B cell (primary cell): ENCODE data around the gene GRK3. TPM values are rescaled to one million over a fixed set of nuclear protein-coding genes. Genes with fewer than 3 reads are reported as not detected.
A peak's percentile ranks its signal among the peaks of the same experiment; 100 is the strongest.
"Not testable (repeated sequence)": the region's sequence is repeated elsewhere in the genome, so short reads cannot be mapped to it uniquely, and the experiment has no call there.

Source experiments
- ATAC-seq: fragments of 200-7000 bp; cut with Tn5 transposase; one replicate; pipeline ENCODE4 v1.10.0; 2021; ENCODE audit warnings: low read depth, mild to moderate bottlenecking, moderate number of reproducible peaks, moderate library complexity
- CTCF ChIA-PET: fragments of 350-600 bp; sonication (Branson Sonifier 250); formaldehyde crosslinking; loops from one replicate; lab custom pipeline; 2021; ENCODE audit warnings: antibody characterized with exemption, inconsistent platforms; lab: Charles Lee
- POLR2A ChIA-PET: fragments of 350-600 bp; sonication (Branson Sonifier 250); formaldehyde crosslinking; loops from one replicate; lab custom pipeline; 2021; ENCODE audit warnings: antibody characterized with exemption; lab: Charles Lee
- DNase-seq: peaks from one replicate; pipeline ENCODE4 v3.0.0; 2013
- H2AFZ ChIP-seq: 2 replicates; pipeline ENCODE4 v1.6.1; 2012; ENCODE audit warnings: mild to moderate bottlenecking, low read depth, low read length; ENCODE audit not compliant: insufficient read depth, poor library complexity, severe bottlenecking
- H3K27ac ChIP-seq, 2 donors: 1 replicate in 1 of 2; 2 replicates in 1 of 2; pipeline ENCODE4 v1.5.1; 2012 to 2013; ENCODE audit warnings: low read length in 2 of 2, mild to moderate bottlenecking in 2 of 2, moderate library complexity in 1 of 2
- H3K27me3 ChIP-seq, 4 experiments: fragments of 200-600 bp in 1 of 4; sonication (generic) in 1 of 4; replicated peaks in 1 of 4; 1 replicate in 2 of 4; 2 replicates in 2 of 4; pipeline versions ENCODE4 v1.6.1 to v1.7.0; 2013 to 2016; ENCODE audit warnings: low read length in 3 of 4, mild to moderate bottlenecking in 2 of 4, mixed read lengths in 1 of 4, moderate library complexity in 1 of 4; ENCODE audit not compliant: insufficient read depth in 4 of 4, control insufficient read depth in 3 of 4; ENCODE audit errors: control extremely low read depth in 1 of 4
- H3K36me3 ChIP-seq, 2 experiments: replicated peaks in 1 of 2; 1 replicate in 1 of 2; 2 replicates in 1 of 2; pipeline versions ENCODE4 v1.6.1 to v1.7.1; 2013; ENCODE audit warnings: low read length in 1 of 2; ENCODE audit not compliant: insufficient read depth in 2 of 2, control insufficient read depth in 1 of 2; ENCODE audit errors: control extremely low read depth in 1 of 2, extremely low read depth in 1 of 2
- H3K4me1 ChIP-seq, 2 donors: fragments of 200-600 bp in 1 of 2; sonication (generic) in 1 of 2; 1 replicate in 1 of 2; 2 replicates in 1 of 2; pipeline versions ENCODE4 v1.5.1 to v1.6.1; 2013 to 2017; ENCODE audit warnings: low read length in 2 of 2; ENCODE audit not compliant: control insufficient read depth in 2 of 2, insufficient read depth in 2 of 2
- H3K4me2 ChIP-seq: replicated peaks from 2 replicates; pipeline ENCODE3; 2012; ENCODE audit warnings: mild to moderate bottlenecking, low read depth, low read length; ENCODE audit not compliant: poor library complexity, severe bottlenecking
- H3K4me3 ChIP-seq, 5 experiments: fragments of 200-600 bp in 1 of 5; sonication (generic) in 1 of 5; 1 replicate in 3 of 5; 2 replicates in 2 of 5; pipeline versions ENCODE4 v1.5.1 to v1.7.0; 2011 to 2016; ENCODE audit warnings: low read length in 4 of 5, mild to moderate bottlenecking in 4 of 5, low read depth in 2 of 5, control low read depth in 1 of 5, moderate library complexity in 1 of 5; ENCODE audit not compliant: insufficient read depth in 1 of 5; ENCODE audit errors: control extremely low read depth in 1 of 5, extremely low read depth in 1 of 5
- H3K79me2 ChIP-seq: fragments of 200-600 bp; sonication (generic); one replicate; pipeline ENCODE4 v1.6.0; 2016; ENCODE audit warnings: low read length; ENCODE audit not compliant: control insufficient read depth, insufficient read depth
- H3K9ac ChIP-seq: fragments of 200-600 bp; sonication (generic); 2 replicates; pipeline ENCODE4 v1.6.1; 2017; ENCODE audit warnings: mild to moderate bottlenecking, low read length, moderate library complexity
- H3K9me3 ChIP-seq, 3 donors: one replicate each; pipeline versions ENCODE4 v1.6.1 to v1.7.1; 2013; ENCODE audit warnings: low read length in 2 of 3; ENCODE audit not compliant: control insufficient read depth in 2 of 3, insufficient read depth in 1 of 3; ENCODE audit errors: control extremely low read depth in 1 of 3
- H4K20me1 ChIP-seq: 2 replicates; pipeline ENCODE4 v1.6.0; 2012; ENCODE audit warnings: mild to moderate bottlenecking, low read length; ENCODE audit not compliant: insufficient read depth, control insufficient read depth, poor library complexity, severe bottlenecking
- H3K27ac Mint-ChIP-seq: one replicate; pipeline ENCODE4 v1.8.0; 2021; ENCODE audit warnings: mixed read lengths
- H3K27me3 Mint-ChIP-seq: one replicate; pipeline ENCODE4 v1.8.0; 2021; ENCODE audit warnings: mixed read lengths
- H3K4me1 Mint-ChIP-seq: one replicate; pipeline ENCODE4 v1.8.0; 2021; ENCODE audit warnings: mixed read lengths
- H3K4me3 Mint-ChIP-seq: one replicate; pipeline ENCODE4 v1.8.0; 2021; ENCODE audit warnings: mixed read lengths
- H3K9me3 Mint-ChIP-seq: one replicate; pipeline ENCODE4 v1.8.0; 2022; ENCODE audit warnings: mixed read lengths; ENCODE audit not compliant: insufficient read depth
- EZH2 ChIP-seq: IDR thresholded peaks from 2 replicates; pipeline ENCODE4 v1.6.1; 2012; ENCODE audit warnings: borderline replicate concordance, low read depth, mild to moderate bottlenecking, moderate library complexity, low read length; ENCODE audit not compliant: insufficient read depth, poor library complexity, severe bottlenecking
- WGBS: methylation state at CpG from one replicate; pipeline ENCODE4 v1.1.5; 2013; ENCODE audit warnings: missing lambda C conversion rate; ENCODE audit not compliant: insufficient coverage; 5-methylcytosine and 5-hydroxymethylcytosine counted together
- intact Hi-C: fragments of 100-400 bp; cut with micrococcal nuclease; formaldehyde crosslinking; loops from one replicate; pipeline ENCODE4 v1.10.0; 2022
- polyA plus RNA-seq: library from polyadenylated mRNA; depleted of rRNA; stranded (reverse); fragments of >200 nt; gene quantifications from 2 replicates; pipeline ENCODE4 v1.2.3, GENCODE V29; 2012
- total RNA-seq, 2 donors: library from RNA; stranded (reverse); fragments of 120-200 nt in 1 of 2; gene quantifications; 1 replicate in 1 of 2; 2 replicates in 1 of 2; pipeline versions ENCODE4 v1.2.3 to v1.2.4, GENCODE V29; 2013 to 2022
- TF ChIP-seq, protein P1 (sequence below): fragments of 200-600 bp; IDR thresholded peaks from one replicate; pipeline ENCODE4 v1.8.0; 2022; ENCODE audit warnings: antibody characterized with exemption, mild to moderate bottlenecking

GRK3 gene
- total and polyA plus RNA-seq, 2 donors (not counting 1 experiment from before 2014, with no cell fraction given), result 17.6 to 61.0 TPM

- Mint-ChIP-seq H3K4me3 (no peak overlapping the region), H3K4me1 (peaks cover 53% of the 10 kb centered on the region), H3K27me3 (no peaks in the 10 kb centered on the region), H3K9me3 (no peaks in the 10 kb centered on the region), H3K27ac (peak overlapping the region; percentile 5)
- Histone ChIP-seq H4K20me1 (peaks cover 86% of the 10 kb centered on the region), H3K27me3 (no peaks in the 10 kb centered on the region), H3K4me1 (peaks cover 34 to 41% of the 10 kb centered on the region in 2 donors), H3K9me3 (no peaks in the 10 kb centered on the region), H3K27ac (no peak overlapping the region), H3K79me2 (peaks cover 90% of the 10 kb centered on the region), H3K36me3 (peaks cover 0 to 7% of the 10 kb centered on the region in 2 experiments), H3K4me2 (no peak overlapping the region), H2AFZ (no peak overlapping the region), H3K9ac (no peak overlapping the region), H3K4me3 (no peak overlapping the region)
- TF ChIP-seq EZH2, result no peak
- TF ChIP-seq, protein P1, sequence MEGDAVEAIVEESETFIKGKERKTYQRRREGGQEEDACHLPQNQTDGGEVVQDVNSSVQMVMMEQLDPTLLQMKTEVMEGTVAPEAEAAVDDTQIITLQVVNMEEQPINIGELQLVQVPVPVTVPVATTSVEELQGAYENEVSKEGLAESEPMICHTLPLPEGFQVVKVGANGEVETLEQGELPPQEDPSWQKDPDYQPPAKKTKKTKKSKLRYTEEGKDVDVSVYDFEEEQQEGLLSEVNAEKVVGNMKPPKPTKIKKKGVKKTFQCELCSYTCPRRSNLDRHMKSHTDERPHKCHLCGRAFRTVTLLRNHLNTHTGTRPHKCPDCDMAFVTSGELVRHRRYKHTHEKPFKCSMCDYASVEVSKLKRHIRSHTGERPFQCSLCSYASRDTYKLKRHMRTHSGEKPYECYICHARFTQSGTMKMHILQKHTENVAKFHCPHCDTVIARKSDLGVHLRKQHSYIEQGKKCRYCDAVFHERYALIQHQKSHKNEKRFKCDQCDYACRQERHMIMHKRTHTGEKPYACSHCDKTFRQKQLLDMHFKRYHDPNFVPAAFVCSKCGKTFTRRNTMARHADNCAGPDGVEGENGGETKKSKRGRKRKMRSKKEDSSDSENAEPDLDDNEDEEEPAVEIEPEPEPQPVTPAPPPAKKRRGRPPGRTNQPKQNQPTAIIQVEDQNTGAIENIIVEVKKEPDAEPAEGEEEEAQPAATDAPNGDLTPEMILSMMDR, result no peak
- ChIA-PET CTCF (interaction anchor here (1.5 to 2.7 kb wide), 2 partner anchors 56 to 80 kb away, joined by 4 to 12 read pairs; no protein-coding TSS in a partner anchor), POLR2A (no interaction called here)
- 90% methylated on average over 2 of the region's 6 CpGs for WGBS
- ATAC-seq (no peak), DNase-seq (no peak)
- intact Hi-C loops, result no loop called here
These were observed 60.0 kb downstream of the GRK3 start for GRCh38 chr22:25624476-25624875.

GRCh38 chr22:25625747-25626623, 61.5 kb downstream of the GRK3 start:
- H3K79me2 ChIP-seq, result peaks cover 89% of the 10 kb centered on the region
- WGBS, result 93% methylated on average over 16 of the region's 20 CpGs
- POLR2A ChIA-PET, ATAC-seq, DNase-seq, H3K27me3 ChIP-seq, H3K4me3 ChIP-seq, H3K9me3 Mint-ChIP-seq, H3K36me3 ChIP-seq, H3K27me3 Mint-ChIP-seq, H3K9ac ChIP-seq, H3K9me3 ChIP-seq, H2AFZ ChIP-seq: not testable (repeated sequence)
- intact Hi-C loops, result loop anchor here (2.0 kb wide), 1 partner anchor 25 kb away; no protein-coding TSS in a partner anchor
- peak overlapping the region in 1 of 2 donors; percentile 57 for H3K27ac ChIP-seq
- peaks cover 23 to 31% of the 10 kb centered on the region in 2 donors for H3K4me1 ChIP-seq
- H3K27ac Mint-ChIP-seq, result peak overlapping the region; percentile 78
- CTCF ChIA-PET, result interaction anchor here (1.4 to 2.3 kb wide), 3 partner anchors 40 to 82 kb away, joined by 3 to 15 read pairs (median 6); no protein-coding TSS in a partner anchor
- peaks cover 43% of the 10 kb centered on the region for H3K4me1 Mint-ChIP-seq
- peak overlapping the region; percentile 15 for H3K4me3 Mint-ChIP-seq
- H4K20me1 ChIP-seq, result peaks cover 82% of the 10 kb centered on the region
- peak overlapping the region; percentile 52 for H3K4me2 ChIP-seq
